Fibroblast of villous mesenchyme (primary cell): Measurements from ENCODE around the gene HPCAL1. TPM values are rescaled to one million over a fixed set of nuclear protein-coding genes. Genes with fewer than 3 reads are reported as not detected.

Experiments used
- DNase-seq: peaks from one replicate; pipeline ENCODE4 v3.0.0-alpha.2; 2010; ENCODE audit warnings: low read depth
- H3K4me3 ChIP-seq: 2 replicates; pipeline ENCODE4 v1.5.1; 2011; ENCODE audit warnings: low read depth, mild to moderate bottlenecking, low read length
- CTCF ChIP-seq: IDR thresholded peaks from 2 replicates; pipeline ENCODE4 v1.5.1; 2012; ENCODE audit warnings: low read depth, mild to moderate bottlenecking, low read length; ENCODE audit not compliant: insufficient read depth
- total RNA-seq: library from RNA; depleted of rRNA; stranded (reverse); fragments of >200 nt; gene quantifications from 2 replicates; pipeline ENCODE4 v1.2.3, GENCODE V29; 2012

Gene HPCAL1
- total RNA-seq, 1 donor: 60.0 TPM

DNA sequence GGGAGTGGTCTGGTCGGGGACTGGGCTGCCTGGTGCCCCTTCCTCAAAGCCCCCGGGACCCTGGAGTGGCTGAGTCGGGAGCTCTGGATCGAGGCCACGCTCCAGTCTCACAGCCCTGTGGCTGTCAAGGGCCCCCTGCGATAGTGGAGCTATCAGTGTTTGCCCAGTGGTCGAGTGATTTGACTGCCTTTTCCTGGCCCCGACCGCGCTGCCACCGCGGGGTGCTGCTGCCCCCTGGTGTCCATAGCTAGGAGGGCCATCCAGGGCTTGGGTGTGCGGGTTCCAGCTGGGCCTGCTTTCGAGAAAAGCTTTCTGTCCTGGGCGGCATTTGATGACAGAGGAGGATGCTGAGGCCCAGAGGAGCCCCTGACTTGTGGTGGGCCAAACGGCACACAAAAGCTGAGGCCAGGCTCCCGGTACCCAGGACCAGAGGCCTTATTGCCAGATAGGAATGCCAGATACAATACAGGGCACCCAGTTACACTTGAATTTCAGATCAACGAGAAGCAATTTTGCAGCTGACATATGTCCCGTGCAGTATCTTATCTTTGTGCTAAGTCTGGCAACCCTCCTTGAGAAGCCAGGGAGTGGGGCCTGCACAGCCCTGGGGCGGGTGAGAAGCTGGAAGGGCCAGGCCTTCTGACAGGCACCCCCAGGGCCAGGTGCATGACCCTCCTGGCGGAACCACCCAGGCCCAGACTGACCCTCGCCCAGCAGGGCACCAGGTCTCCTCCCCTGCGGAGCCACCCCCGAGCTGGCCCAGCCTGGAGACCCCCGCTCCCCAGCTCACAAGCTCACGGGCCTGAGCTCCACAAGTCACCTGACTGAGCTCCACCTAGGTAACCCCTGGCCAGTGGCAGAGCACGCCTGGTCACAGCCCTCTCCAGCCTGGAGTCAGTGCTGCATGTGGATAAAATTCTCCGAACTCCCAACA lies 132.4 kb downstream of the HPCAL1 start:
- peak; percentile 60 for DNase-seq
- TF ChIP-seq CTCF: peak; percentile 96
- H3K4me3 ChIP-seq: no peak overlapping the region

GRCh38 chr2:10435820-10436204 lies 133.1 kb downstream of the HPCAL1 start:
- no peak for TF ChIP-seq CTCF
- no peak for DNase-seq

GRCh38 chr2:10436583-10437110 lies 133.9 kb downstream of the HPCAL1 start:
- no peak for DNase-seq
- no peak overlapping the region for H3K4me3 ChIP-seq
- no peak for TF ChIP-seq CTCF

More at GRCh38 chr2:10435820-10436204, 133.1 kb downstream of the HPCAL1 start:
- H3K4me3 ChIP-seq: no peak overlapping the region

DNA sequence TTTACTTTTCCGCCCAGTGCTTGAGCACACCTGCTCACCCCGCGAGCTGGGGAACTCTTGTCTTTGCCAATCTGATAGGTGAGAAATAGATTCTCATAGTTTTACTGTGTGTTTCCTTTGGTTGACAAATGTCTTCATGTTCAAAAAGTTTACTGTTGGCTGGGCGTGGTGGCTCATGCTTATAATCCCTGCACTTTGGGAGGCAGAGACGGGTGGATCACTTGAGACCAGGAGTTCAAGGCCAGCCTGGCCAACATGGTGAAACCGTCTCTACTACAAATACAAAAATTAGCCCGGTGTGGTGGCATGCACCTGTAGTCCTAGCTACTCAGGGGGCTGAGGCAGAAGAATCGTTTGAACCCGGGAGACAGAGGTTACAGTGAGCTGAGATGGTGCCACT lies 135.1 kb downstream of the HPCAL1 start:
- H3K4me3 ChIP-seq: no peak overlapping the region
- TF ChIP-seq CTCF: no peak
- DNase-seq: no peak

DNA sequence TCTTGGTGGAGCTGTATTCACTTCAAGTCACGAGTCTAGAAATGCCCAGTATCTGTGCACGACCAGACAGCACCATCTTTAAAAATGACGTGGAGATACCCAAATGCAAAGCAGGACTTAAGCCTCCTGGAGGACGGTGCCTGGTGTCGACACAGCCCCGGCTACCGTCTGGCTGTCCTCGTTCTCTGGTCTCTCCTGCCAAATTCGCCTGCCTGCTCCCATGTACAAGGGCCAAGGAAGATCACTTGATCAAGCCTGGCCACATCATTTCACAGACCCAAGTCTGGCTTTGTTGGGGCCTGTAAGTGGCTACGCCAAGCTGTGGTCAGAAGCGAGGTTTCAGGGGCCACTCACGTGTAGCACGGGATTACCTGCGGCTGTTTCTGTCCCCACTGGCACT lies 136.0 kb downstream of the HPCAL1 start:
- H3K4me3 ChIP-seq: no peak overlapping the region
- DNase-seq: no peak
- TF ChIP-seq CTCF: no peak

DNA sequence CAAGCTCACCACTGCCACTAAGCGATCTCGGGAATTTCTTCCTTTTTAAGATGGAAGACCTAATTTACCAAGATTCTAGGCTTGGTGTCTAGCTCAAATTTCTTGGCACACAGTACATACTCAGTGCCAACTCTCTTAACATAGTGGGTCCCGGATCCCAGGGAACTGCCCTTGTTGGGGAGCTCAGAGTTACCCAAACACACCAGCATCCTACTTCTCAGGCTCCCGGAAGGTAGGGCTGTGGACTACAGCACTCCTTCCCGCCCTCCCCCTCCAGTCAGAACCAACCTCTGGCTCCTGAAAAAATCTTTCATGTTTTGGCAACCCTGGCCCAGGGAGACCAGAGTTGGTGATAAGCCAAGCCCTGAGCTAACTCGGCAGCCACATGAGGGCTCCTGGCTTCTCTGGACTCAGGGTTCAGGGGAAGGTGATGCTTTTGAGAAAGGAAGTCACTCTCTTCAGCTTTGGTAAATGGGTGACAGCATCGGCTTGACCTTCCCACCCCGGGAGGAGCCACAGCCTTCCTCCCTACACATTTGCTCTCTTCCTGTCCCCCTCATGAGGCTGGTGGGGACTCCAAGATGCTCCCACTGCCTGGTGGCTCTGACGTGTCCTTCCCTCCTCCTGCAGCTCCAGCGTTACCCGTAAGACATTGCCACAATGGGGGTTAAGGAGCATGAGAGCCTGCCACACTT lies 136.6 kb downstream of the HPCAL1 start:
- DNase-seq: no peak
- H3K4me3 ChIP-seq: no peak overlapping the region
- no peak for TF ChIP-seq CTCF
